Adrenal gland (tissue), 12 donors: ENCODE results near the gene UQCRH. TPM values are rescaled to one million over a fixed set of nuclear protein-coding genes. Genes with fewer than 3 reads are reported as not detected.
A peak's percentile ranks its signal among the peaks of the same experiment; 100 is the strongest.
"Not testable (repeated sequence)": the region's sequence is repeated elsewhere in the genome, so short reads cannot be mapped to it uniquely, and the experiment has no call there.

ENCODE experiments used
- DNase-seq, 7 donors: peaks; one replicate each; pipeline ENCODE4 v3.0.0-alpha.2; 2019 to 2020
- H3K27ac ChIP-seq, 5 donors: fragments of 200-600 bp; sonication (generic) in 4 of 5; 1 replicate in 3 of 5; 2 replicates in 2 of 5; pipeline versions ENCODE4 v1.5.1 to v1.8.0; 2016 to 2020; ENCODE audit warnings: mild to moderate bottlenecking in 1 of 5
- H3K27me3 ChIP-seq: fragments of 200-600 bp; 2 replicates; pipeline ENCODE4 v1.8.0; 2021
- H3K36me3 ChIP-seq, 2 donors: fragments of 200-600 bp; replicated peaks in 1 of 2; 1 replicate in 1 of 2; 2 replicates in 1 of 2; pipeline versions ENCODE4 v1.5.1 to v1.8.0; 2018 to 2022
- H3K4me1 ChIP-seq, 2 donors: fragments of 200-600 bp; replicated peaks in 1 of 2; 1 replicate in 1 of 2; 2 replicates in 1 of 2; pipeline versions ENCODE4 v1.5.1 to v1.8.0; 2018 to 2021
- H3K4me3 ChIP-seq, 4 donors: fragments of 200-600 bp; sonication (generic) in 3 of 4; one replicate each; pipeline ENCODE4 v1.5.1; 2016 to 2018
- H3K9me3 ChIP-seq, 3 donors: fragments of 200-600 bp; sonication (generic) in 1 of 3; replicated peaks in 1 of 3; 1 replicate in 2 of 3; 2 replicates in 1 of 3; pipeline versions ENCODE4 v1.5.1 to v1.8.0; 2016 to 2021
- CTCF ChIP-seq, 6 experiments: fragments of 450-650 bp in 4 of 6; fragments of 200-600 bp in 2 of 6; sonication (generic) in 1 of 6; IDR thresholded peaks; 1 replicate in 5 of 6; 2 replicates in 1 of 6; pipeline versions ENCODE4 v1.5.1 to v1.8.0; 2016 to 2021; ENCODE audit warnings: antibody characterized with exemption in 6 of 6, mild to moderate bottlenecking in 2 of 6, moderate library complexity in 1 of 6
- POLR2A ChIP-seq, 2 donors: fragments of 450-650 bp; IDR thresholded peaks; one replicate each; pipeline ENCODE4 v1.6.1; 2017; ENCODE audit warnings: antibody characterized with exemption in 2 of 2, mild to moderate bottlenecking in 2 of 2, moderate library complexity in 1 of 2
- WGBS, 4 donors: extraction: QIAGEN DNeasy Blood & Tissue Kit in 2 of 4; methylation state at CpG; one replicate each; pipeline versions ENCODE4 v1.1.5 to v1.1.7; 2013 to 2017; 5-methylcytosine and 5-hydroxymethylcytosine counted together
- intact Hi-C, 2 donors: fragments of 100-400 bp; cut with DNase I; formaldehyde crosslinking; loops; one replicate each; pipeline versions ENCODE4 v1.14.1 to v1.15.0; 2022 to 2023
- polyA plus RNA-seq, 3 donors: library from polyadenylated mRNA; stranded (reverse); fragments of 200-250 nt in 2 of 3; fragments of 350-450 nt in 1 of 3; fragmentation: Illumina TruSeq in 1 of 3; extraction: RNeasy Lipid Tissue Mini Kit (QIAGEN cat#74804) in 1 of 3; gene quantifications; one replicate each; pipeline ENCODE4 v1.2.3, GENCODE V29; 2013 to 2014
- total RNA-seq, 9 donors: library from RNA; depleted of rRNA in 4 of 9; stranded (reverse); fragments of >200 nt in 4 of 9; fragments of 120-200 nt in 1 of 9; fragmentation: NEBNext Ultra II Directional in 1 of 9; extraction: Animal tissue kit (Norgen Biotek cat#: 25700) in 1 of 9; gene quantifications; one replicate each; pipeline versions ENCODE4 v1.1.0 to v1.2.4, GENCODE V29; 2013 to 2023
- donor health status: healthy with polysubstance abuse.
- donor health status: Bipolar disorder and iron deficiency.
- donor health status: DM: yes; HTN: yes; CAD: no.
- donor health status: DM: no; HTN: no; CAD: no.
- donor health status: DM: no; HTN: no; CAD: no.
- donor health status: DM: yes; HTN: yes; CAD: no.

UQCRH gene
- total and polyA plus RNA-seq, 12 donors = 118 to 317 (median 195) TPM

GRCh38 chr1:46322191-46322590 lies 18.7 kb downstream of the UQCRH start:
- intact Hi-C loops, H3K27me3 ChIP-seq, H3K27ac ChIP-seq, DNase-seq, H3K4me1 ChIP-seq, H3K36me3 ChIP-seq, H3K9me3 ChIP-seq, H3K4me3 ChIP-seq: not testable (repeated sequence)
- 89 to 94% (median 90%) methylated on average over 6 of the region's 6 CpGs for WGBS, 4 donors

GRCh38 chr1:46325285-46326076 lies 22.0 kb downstream of the UQCRH start:
- DNase-seq = peak in 1 of 7 donors; percentile 18
- intact Hi-C loops, H3K4me3 ChIP-seq, H3K27me3 ChIP-seq, H3K4me1 ChIP-seq, H3K9me3 ChIP-seq, H3K27ac ChIP-seq, H3K36me3 ChIP-seq: not testable (repeated sequence)
- whole genome bisulfite sequencing, 4 donors = 87 to 92% (median 91%) methylated on average over 11 of the region's 11 CpGs

GRCh38 chr1:46328182-46328581 lies 24.7 kb downstream of the UQCRH start:
- H3K36me3 ChIP-seq, H3K27me3 ChIP-seq, H3K4me1 ChIP-seq, H3K27ac ChIP-seq, H3K9me3 ChIP-seq, H3K4me3 ChIP-seq, DNase-seq, intact Hi-C loops: not testable (repeated sequence)
- 88 to 94% (median 92%) methylated on average over 7 of the region's 7 CpGs for WGBS, 4 donors

- 56 to 76% (median 58%) methylated on average over 5 to 7 of the region's 7 CpGs for WGBS, 4 donors
- H3K4me1 ChIP-seq, H3K36me3 ChIP-seq, H3K9me3 ChIP-seq, H3K27me3 ChIP-seq, H3K4me3 ChIP-seq, intact Hi-C loops, DNase-seq, H3K27ac ChIP-seq: not testable (repeated sequence)
Measured at GRCh38 chr1:46329807-46330206, 26.3 kb downstream of the UQCRH start.

GRCh38 chr1:46330381-46330780 lies 26.9 kb downstream of the UQCRH start:
- H3K9me3 ChIP-seq, H3K27ac ChIP-seq, intact Hi-C loops, H3K36me3 ChIP-seq, H3K4me3 ChIP-seq, H3K4me1 ChIP-seq, H3K27me3 ChIP-seq, DNase-seq: not testable (repeated sequence)
- 78 to 83% (median 80%) methylated on average over 2 of the region's 2 CpGs for WGBS, 4 donors

GRCh38 chr1:46331786-46332540 lies 28.5 kb downstream of the UQCRH start:
- peak in 1 of 7 donors; percentile 39 for DNase-seq
- H3K27ac ChIP-seq = not testable (repeated sequence)

GRCh38 chr1:46333300-46334029 lies 30.0 kb downstream of the UQCRH start:
- DNase-seq = peak in 4 of 7 donors; percentile 26 to 59 (median 42)
- no peaks in the 10 kb centered on the region for H3K9me3 ChIP-seq
- H3K27ac ChIP-seq = no peak overlapping the region
- TF ChIP-seq POLR2A (IDR thresholded peaks at IDR 0.05) (no peak), CTCF (IDR thresholded peaks at IDR 0.05) (peak in 5 of 6 experiments; percentile 16 to 57 (median 44))
- H3K4me1 ChIP-seq = no peaks in the 10 kb centered on the region
- intact Hi-C loops = no loop called here
- H3K27me3 ChIP-seq = no peaks in the 10 kb centered on the region
- no peaks in the 10 kb centered on the region for H3K36me3 ChIP-seq
- 60 to 66% (median 62%) methylated on average over 9 of the region's 9 CpGs for WGBS, 4 donors
- H3K4me3 ChIP-seq = no peak overlapping the region

More at GRCh38 chr1:46331786-46332540, 28.5 kb downstream of the UQCRH start:
- H3K9me3 ChIP-seq, H3K27me3 ChIP-seq, H3K4me3 ChIP-seq, intact Hi-C loops, H3K4me1 ChIP-seq, H3K36me3 ChIP-seq: not testable (repeated sequence)
- 84 to 87% (median 86%) methylated on average over 24 of the region's 24 CpGs for WGBS, 4 donors
